Measurements from ENCODE around the gene COL4A6.

The COL4A6 gene

DNA sequence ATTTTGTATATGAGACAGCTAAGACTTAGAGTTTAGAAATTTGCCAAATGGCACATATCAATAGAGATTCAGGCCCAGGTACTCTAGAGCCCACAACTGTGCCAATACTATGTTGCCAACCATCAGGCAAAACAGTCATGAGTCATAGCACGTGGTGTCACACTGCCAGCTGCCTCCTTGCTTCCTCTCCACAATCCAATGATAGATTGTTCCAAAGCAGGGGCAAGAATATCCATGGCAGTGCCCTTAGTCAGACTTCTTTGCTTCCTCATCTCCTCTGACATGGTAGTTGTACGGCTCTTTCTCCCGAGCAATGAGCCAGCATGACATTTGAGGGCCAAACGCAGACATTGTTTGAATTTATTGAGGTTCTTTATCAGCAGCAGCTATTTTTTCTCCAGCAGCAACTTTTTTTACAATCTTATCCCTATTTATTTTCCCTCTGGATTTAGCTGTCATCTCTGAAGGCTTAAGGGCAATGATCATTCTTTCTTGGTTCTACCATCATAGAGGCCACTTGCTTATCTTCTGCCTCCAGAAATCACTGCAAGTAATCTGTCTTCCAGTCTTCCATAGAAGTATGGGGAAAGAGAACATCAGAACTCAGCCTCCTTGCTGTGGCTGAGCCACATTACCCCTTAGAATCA lies 169.7 kb downstream of the COL4A6 start:
- DNase-seq = no peak

DNA sequence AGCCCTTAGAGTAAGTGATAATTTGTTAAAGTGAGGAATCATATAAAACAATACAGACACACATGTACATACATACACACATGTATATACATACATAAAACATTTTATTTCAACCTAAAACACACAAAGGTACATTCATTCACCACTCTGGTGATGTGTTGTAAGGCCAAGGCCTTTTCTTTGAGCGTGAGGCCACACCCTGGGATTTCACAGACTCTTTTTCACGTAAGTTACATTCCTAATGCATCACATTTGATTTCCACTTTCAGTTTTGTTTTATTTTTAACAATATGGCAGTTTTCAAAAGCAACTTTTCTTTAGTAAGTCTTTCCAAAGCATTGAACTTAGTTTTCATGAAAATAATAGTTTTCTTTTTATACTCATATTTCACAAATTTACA lies 170.7 kb downstream of the COL4A6 start:
- no peak for DNase-seq

DNA sequence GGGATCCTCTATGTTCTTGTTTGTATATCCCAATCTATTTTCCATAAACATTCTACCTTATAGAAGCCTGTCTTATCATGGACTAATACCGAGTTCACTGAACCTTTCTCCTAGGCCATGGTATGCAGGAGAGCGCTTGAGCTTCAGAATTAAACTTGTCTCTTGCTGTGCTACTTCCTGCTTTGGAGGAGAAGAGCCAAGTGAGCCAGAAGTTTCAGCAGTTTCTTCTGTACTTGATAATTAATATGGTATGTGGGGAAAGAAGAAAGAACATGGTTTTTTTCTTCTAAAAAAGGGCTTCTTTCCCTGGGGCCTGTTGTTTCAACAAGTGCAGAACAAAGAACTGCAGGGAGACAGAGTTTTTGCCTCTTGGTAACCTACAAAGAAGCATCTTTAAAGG lies 173.8 kb downstream of the COL4A6 start:
- DNase-seq = no peak

DNA sequence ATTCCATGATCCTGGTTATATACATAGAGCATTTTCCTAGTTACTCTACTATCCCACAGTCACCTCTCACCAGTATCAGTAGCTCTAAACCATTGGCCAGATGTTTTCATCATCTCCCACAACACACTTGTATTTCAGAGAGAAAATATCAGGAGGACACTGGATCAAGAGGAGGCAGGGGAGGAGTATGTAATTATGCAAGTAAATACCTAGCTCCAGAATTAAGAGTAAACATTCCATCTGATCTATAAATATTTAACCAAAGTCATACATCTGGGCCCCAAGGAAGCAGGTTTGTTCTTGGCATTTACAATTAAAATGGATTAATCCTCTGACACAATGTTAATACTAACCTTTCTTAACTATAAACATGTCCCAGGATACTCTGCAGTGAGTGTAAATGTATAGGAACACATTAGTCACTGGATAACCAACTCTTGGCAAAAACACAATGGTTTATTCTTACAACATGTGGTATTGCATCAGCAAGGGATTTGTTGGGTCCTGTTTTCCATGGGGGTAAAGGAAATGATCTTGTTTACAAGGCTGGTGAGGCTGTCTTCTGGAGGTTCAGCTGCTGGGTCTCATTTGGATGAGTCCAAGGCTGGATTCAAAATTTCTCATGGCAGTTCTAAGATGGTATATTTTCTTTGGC lies 176.5 kb downstream of the COL4A6 start:
- no peak for DNase-seq

DNA sequence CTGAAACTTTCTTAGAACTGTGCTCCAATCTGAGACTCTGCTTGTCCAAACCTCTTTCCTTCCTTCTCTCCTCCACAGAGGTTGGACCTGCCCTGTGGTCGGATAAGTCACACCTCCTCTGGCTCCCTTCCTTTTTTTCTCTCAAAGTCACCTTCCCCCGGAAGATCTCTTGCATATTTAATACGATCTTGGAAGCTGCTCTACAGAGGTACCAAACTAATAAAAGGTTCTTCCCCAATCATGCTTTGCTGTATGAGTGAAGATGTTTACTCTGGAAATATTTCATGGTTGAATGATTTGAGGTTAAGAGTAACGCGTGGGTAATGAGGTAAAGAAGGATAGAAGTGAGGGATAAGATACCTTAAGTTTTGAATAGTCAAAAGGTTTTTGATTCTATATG lies 180.7 kb downstream of the COL4A6 start:
- DNase-seq = no peak

DNA sequence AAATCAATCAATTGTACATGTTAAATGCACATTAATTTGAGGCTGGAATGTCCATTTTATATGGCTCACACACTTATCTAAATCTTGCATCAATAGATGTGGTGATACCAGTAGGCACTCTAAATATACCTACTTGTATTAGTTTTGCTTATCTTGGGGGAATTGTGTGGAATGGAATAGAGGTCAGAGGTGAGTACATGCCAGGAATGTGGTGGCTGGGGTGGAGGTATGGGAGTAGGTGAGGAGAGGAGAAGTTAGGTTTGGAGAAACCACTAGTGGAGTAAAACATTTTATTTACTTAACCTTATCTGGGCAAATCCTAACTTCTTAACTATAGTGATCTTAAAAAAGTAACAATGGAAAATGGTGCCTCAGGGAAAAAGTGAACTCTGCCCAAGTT lies 183.6 kb downstream of the COL4A6 start:
- no peak for DNase-seq

DNA sequence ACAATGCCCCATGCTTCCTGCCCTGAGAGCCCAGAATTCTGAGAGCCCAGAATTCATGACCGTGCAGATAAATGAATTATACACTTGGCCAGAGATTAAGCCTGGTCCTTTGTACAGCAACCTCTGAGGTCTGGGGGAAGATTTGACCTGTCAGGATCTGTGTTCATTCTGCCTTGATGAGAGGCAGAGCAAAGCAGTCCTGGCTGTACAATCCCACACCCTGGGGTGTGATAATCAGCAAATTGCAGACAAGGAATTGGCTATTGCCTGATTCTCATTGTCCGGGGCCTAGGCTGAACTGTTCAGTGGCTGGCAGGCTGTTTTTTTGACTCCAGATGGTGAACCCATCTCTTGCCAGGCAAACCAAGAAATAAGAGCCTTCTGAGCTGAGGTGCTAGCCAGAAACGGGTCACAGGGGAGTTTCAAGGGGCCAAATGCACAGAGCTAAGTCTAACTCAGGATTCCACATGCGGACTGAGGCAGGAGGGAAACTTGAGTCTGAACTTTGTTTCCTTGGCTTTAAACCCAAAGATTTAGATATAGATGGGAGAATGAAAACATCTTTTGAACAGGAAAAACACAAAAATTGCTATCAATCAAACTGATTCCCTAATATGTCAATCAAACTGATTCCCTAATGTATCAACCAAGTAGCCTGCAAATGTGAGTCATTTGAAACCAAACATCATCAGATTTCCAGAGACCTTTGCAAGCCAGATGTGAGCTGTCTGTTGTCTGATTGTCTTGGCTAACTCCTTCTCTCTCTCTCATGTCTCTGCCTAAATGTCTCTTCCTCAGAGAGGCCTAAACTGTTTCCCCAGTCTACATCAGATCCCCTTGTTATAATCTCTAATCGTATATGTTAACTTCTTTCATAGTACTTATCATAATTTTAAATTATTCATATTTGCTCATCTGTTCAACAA lies 187.3 kb downstream of the COL4A6 start:
- DNase-seq = peak; percentile 17

DNA sequence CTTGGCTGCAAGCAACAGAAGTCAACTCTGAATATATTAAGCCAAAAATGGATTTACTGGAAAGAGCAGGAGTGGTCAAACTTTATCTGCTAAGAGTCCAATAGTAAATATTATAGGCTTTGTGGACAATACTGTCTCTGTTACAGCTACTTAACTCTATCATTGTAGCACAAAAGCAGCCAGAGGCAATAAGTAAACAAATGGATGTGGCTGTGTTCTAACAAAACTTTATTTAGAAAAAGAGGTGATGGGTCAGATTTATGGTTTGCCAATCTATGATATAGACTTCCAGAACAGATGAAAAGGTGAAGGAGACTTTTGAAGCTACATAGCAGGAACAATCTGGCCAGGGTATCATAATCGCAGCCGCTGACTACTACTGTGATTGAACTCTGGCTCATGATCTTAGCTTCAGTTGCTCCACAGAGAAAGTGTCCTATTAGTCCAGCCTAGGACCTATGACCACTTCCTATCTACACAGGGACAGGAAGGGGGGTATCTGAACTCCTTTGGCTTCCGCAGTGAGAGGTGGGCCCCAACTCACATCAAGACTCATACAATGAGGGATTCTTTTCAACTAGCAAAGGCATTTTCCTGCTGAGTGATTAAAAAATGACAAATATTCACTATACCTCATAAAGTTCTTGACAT lies 191.8 kb downstream of the COL4A6 start:
- no peak for DNase-seq

DNA sequence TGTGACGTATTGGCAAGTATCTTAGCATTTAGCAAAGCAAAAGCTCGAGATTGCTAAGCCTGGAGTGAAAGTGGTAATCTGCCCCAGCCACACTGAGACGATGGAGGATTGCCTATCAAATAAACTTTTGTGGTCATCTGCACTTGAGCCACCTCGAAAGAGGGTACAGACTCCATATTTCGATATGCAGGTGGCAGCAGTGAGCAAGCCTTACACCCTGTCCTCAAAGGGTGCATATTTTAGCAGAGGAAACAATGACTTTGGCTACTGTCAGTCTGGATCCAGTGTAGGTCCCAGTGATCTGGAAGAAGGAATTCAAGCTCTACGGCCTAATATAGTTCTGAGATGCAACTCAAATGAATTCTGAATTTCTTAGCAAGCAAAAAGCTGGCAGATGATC lies 192.8 kb downstream of the COL4A6 start:
- DNase-seq = no peak

DNA sequence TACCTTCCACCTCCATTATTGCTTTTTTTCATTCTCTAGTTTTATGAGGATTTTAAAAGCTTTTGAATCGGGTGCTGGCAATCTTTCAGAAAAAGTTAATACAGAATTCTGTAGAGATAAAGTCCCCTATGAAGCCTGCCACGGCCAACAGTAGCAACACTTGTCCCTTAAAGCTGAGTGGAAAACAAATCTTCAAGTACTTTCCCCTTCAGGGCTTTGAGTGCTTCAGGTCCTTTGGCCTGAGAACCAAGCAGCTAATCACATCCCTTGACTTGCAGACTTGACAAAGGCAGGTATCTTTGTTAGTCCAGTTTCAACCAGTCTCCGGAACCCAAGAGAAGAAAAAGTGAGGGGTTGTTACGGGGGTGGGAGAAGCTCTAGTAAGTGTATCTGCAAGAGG lies 202.2 kb downstream of the COL4A6 start:
- DNase-seq = no peak

DNA sequence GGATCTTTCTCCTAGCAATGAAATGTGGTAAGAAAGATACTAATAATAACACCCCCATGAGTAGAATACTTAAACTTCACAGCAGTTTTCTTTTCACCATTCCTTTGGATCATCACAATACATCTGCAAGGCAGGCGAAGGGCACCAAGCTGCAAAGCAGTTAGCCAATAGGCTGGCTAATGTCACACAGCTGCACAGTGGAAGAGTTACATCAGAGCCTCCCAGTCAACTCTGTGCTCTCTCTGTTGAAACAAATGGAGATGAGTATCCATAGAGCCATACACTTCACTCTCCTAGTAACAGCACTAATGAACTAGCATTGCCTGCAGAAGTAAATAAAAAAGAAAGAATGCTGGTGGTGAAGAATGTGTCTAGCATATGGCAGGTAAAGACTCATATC lies 207.6 kb downstream of the COL4A6 start:
- no peak for DNase-seq

DNA sequence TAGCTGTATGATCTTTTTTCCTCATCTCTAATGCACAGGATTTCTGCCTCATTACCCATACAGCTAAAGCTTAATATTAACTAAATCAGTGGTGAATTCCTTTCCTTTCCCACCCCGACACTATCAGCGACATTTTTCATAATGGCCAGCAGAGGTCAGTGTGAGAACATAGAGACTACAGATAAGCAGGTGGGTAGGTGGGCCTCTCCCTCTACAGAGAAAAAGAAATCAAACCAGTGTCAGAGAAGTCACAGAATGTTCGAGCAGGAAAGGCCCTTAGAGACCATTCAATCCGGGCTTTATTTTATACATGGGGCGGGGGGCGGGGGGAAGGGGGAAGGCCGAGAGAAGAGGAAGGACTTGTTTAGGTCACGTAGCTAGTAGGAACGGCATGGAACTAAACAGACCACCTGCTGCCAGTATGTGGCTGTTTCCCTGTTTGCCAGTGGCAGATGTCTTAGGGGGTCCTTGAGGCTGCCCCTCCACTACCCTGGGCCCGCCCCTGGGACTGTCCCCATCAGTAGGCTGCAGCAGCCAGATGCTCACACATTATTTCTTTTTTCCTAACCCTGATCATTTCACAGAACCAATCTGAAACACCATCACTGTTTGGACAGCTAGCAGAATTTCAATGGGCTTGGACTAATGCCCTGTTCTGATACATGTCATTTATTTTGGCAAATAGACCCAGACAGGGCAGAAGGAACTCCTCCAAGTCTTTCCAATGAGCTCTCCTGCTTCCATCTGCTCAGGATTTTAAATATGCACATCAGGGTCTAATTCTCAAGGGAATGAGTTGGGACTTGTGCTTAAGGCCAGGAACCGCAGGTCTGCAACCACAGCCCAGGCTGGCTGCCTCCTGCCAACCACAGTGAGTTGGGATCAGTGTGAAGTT lies 213.2 kb downstream of the COL4A6 start:
- DNase-seq = no peak

DNA sequence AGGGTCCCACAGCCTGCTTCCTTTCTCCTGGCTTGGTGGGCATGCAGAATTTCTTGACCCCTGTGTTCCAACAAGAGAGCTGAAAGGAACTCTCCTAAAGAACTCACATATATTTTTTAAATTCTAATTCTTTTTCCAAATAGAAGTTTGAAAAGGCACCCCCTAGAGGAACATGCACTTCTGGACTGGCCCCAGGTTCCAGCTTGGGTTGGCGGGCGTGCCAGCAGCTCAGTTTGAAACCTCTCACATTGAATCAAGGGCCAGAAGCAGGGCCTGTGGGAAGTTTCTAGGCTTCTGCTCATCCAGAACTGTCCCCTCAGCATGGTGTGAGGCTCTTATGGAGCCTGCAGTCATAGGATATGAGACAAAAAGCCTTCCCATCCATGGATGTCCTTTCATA lies 214.0 kb downstream of the COL4A6 start:
- DNase-seq = no peak

DNA sequence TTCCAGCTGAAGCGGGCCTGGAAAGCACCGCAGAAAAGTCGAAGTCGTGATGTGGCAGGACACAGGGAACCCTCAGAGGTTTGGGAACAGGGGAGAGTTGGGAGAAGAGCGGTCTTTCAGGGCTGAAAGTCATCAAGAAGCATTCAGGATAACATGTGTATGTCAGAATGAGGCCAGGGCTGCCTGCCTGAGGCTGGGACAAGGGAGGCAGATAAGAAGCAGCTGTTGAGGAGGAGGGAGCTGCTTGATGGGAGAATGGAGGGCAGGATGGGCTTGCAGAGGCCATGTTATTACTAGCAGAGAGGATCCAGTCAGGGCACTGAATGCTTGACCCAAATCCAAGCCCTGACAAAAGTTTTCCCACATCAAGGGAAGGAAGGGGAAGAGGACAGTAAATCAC lies 214.6 kb downstream of the COL4A6 start:
- DNase-seq = no peak

DNA sequence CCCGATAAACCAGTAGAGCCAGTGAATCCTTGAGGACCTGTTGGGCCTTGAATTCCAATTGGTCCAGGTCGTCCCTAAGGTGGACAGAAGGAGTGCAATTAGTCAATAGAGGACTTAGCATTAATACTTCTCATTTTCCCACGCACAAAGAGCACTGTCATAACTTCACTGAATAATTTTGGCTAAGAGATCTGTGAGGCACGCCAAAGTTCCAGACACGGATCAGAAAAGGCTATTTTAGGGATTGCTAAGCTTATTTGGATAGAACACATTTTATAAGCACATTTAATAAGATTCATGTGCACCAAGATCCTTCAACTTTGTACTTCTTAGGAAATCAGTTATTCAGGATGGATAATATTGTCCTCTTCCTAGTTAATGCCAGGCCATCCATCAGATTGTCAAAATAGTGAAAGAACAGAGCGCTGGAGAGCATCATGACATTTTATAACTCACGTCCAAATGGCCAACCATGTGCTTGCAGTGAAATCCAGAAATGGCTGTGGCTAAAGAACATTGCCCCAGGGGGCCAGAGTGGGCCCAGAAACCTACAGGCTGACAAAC lies 216.8 kb downstream of the COL4A6 start:
- no peak for DNase-seq

DNA sequence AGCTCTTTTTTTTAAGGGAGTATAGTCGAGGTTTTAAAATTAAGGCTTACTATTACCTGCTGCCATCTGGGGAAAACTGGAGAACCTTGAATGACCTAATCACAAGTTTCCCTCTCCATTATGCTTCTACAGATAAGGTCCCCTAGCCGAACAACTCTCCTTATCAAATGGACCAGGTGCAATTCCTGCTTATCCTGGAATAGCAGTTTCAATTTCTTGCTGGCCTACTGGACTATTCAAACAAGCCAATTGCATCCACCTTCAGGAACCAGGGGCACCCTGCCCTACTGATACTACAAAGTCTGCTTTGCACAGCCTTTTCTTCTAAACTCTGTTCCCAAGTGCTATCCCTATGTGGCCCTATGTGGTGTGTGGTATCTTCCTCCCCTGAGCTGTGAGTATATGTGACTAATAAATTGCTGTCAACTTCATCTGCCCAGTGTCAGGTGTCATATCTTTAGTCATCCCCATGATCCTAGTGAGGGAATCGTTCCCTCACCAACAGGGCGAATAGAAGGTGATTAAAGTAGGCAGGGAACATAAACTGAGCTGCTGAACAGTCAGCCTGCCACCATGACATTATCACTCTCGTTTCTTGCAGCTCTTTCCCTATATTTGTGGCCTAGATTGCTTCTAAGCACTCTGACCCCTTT lies 218.1 kb downstream of the COL4A6 start:
- DNase-seq = no peak

DNA sequence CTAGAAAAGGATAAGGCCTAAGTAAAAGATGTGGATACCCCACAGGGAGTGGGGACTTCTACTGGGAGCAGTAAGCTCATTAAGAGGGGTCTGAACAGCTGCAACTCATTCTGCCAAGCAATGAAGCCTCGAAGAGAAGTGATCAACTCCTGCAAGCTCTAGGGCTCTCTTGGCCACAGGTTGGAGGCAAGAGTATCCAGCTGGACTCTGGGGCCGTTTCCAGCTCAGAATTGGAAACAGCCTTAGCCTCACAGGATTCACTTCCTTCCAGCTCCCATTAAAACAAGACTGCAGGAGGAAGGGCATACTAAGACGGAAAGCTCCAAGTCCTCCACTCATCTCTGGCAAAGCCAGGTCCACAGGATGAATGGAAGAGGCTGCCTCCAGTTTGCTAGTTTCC lies 220.3 kb downstream of the COL4A6 start:
- DNase-seq = peak; percentile 46

DNA sequence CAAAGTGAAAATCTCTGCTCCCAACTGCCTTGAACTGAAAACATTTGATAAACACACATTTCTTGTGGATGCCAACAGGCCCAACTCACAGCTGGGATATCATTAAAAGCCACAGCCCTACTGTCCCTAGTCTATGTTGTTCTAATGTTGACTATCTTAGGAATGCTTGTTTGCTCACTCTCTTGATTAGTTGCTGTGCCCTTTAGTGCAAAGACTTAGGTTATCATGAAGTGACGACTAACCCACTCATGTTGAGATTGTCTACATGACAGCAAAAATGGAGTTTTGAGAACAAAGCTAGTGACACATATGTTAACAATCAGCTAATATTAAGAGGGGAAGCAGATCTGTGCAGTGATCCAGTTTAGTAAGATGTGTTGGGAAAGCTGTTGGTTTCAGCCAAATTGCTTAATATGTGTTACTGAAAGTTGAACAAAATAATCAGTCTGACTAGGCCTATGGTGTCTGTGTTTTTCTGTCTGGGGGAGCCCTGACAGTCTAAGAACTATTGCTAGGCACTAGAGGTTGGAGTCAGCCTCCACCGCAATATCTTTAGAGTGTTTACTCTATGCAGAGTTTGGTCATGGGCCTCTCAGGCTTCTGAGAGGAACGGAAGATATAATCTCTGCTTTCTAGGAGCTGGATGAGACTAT lies 221.2 kb downstream of the COL4A6 start:
- no peak for DNase-seq

DNA sequence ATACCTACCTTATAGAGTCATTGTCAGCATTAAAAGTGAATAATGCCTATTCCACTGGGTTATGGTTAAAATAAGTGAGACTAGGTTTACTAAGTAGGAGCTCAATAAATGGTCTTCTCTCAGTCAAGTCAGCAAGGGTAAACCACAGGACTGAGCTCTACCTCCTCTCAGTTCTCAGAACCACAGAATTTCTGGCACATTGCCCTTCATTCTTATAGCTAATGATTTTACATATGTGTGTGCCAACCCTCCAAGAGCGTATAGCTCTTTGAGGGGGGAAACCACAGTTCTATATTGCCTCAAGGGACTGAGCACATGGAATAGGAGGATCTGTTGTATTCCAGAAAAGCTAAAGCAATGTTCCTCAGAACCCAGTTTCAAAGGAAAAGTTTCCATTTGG lies 221.8 kb downstream of the COL4A6 start:
- DNase-seq = no peak

DNA sequence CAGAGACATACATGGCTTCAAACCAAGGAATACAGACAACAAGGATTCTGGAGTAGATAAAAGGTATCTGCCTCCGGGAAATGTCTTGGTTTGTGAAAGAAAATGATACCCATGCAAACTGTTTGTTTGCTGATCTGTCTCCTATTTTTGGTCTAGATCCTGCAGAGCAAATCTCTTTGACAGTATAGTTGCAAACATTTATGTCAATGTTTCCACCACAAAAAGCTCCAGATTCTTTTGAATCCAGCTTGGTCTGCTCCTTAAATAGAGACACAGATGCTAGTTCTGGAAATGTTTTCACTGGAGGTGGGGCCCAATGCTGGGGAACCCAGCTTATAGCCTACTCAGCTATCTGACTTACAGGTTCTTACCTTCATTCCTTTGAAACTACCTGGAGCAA lies 226.9 kb downstream of the COL4A6 start:
- no peak for DNase-seq

DNA sequence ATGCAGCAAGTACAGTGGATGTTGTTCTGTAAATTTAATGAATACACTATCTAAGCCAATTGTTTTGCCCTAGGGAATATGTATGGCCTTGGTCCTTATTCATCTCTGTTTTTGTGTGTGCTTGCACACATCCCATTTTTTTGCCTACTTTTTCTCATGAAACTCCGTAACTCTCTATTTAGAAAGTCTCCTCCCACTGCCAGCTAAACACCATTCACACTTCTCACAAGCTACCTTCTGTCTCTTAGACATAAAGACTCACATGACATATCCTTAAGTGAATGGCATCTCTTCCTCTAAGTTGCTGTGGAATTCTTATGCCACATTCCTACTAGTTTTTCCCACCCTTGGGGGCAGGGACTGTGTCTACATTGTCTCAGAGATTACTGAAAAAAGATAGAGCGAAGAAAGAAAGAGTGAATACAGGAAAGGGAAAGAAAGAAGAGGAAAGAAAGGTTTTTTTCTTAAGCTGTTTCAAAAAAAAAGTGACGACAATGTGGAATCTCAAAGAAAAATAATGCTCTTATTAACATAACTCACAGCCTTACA lies 229.1 kb downstream of the COL4A6 start:
- no peak for DNase-seq

Measured in right hindlimb (tissue), 1 donor.